Measurements from ENCODE around the gene CHRDL2.

CHRDL2 gene

DNA sequence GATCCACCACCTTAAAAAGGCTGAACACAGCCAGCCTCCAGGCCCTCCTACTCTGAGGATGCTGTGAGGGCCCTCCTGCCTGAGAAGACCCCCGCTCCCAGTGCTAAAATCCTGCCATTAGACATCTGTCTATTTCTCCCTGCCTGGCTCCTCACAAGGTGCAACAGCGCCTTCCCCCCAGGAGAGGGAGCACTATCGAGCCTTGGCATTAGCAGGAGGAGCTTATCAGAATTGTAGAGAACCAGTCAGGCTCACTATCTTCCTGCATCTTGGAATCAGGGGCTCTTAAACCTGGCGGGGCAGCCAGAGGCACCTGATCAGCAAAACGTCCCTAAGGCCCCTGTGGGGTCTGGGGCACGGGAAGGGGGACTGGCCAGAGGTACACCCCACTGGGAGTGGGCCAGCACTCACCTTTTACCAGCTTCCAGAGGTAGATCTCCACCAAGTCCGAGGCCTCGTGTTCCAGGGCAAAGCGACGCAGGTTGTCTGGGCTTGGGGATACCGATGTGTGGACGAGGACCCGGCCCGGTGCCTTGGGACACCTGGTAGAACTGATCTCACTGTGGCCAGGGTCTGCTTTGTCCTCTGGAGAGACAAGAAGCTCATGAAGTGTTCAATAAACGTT is 28.7 kb downstream of the CHRDL2 start:
- H3K4me3 Mint-ChIP-seq, result no peak overlapping the region
- peaks cover 18% of the 10 kb centered on the region for H3K4me1 Mint-ChIP-seq
- peak overlapping the region in 2 of 3 experiments; percentile 27 to 63 for H3K27ac Mint-ChIP-seq
- H3K27me3 Mint-ChIP-seq (ENCODE audit: low read depth), result peaks cover 17% of the 10 kb centered on the region
- H3K36me3 Mint-ChIP-seq (ENCODE audit: low read depth), result no peaks in the 10 kb centered on the region
- TF ChIP-seq, protein P1, sequence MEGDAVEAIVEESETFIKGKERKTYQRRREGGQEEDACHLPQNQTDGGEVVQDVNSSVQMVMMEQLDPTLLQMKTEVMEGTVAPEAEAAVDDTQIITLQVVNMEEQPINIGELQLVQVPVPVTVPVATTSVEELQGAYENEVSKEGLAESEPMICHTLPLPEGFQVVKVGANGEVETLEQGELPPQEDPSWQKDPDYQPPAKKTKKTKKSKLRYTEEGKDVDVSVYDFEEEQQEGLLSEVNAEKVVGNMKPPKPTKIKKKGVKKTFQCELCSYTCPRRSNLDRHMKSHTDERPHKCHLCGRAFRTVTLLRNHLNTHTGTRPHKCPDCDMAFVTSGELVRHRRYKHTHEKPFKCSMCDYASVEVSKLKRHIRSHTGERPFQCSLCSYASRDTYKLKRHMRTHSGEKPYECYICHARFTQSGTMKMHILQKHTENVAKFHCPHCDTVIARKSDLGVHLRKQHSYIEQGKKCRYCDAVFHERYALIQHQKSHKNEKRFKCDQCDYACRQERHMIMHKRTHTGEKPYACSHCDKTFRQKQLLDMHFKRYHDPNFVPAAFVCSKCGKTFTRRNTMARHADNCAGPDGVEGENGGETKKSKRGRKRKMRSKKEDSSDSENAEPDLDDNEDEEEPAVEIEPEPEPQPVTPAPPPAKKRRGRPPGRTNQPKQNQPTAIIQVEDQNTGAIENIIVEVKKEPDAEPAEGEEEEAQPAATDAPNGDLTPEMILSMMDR (IDR thresholded peaks at IDR 0.05; ENCODE audit: unreplicated experiment in 3 of 3), result peak; percentile 77 to 92 (median 81)
- H3K9me3 Mint-ChIP-seq, result no peaks in the 10 kb centered on the region

DNA sequence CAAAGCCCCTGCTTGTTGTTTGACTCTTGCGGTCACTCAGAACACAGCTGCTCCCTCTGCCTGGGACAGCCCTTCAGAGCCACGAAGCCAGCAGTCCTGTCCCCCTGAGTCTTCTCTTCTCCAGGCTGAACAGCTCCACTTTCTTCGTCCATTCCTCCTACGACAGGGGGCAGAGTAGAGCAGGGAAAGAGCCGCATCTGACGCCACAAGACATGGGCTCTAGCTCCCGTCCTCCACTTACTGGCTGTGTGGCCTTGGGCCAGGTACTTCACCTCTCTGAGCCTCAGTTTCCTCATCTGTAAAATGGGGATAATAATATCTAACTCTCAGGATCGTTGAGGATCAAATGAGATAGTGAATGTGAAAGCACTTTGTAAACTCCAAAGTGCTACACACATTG is 29.9 kb downstream of the CHRDL2 start:
- TF ChIP-seq, protein P1 (IDR thresholded peaks at IDR 0.05; ENCODE audit: unreplicated experiment in 3 of 3), result no peak
- H3K4me1 Mint-ChIP-seq, result peaks cover 23% of the 10 kb centered on the region
- H3K4me3 Mint-ChIP-seq, result no peak overlapping the region
- H3K27ac Mint-ChIP-seq, result no peak overlapping the region
- peaks cover 23% of the 10 kb centered on the region for H3K27me3 Mint-ChIP-seq (ENCODE audit: low read depth)
- H3K36me3 Mint-ChIP-seq (ENCODE audit: low read depth), result no peaks in the 10 kb centered on the region
- no peaks in the 10 kb centered on the region for H3K9me3 Mint-ChIP-seq

DNA sequence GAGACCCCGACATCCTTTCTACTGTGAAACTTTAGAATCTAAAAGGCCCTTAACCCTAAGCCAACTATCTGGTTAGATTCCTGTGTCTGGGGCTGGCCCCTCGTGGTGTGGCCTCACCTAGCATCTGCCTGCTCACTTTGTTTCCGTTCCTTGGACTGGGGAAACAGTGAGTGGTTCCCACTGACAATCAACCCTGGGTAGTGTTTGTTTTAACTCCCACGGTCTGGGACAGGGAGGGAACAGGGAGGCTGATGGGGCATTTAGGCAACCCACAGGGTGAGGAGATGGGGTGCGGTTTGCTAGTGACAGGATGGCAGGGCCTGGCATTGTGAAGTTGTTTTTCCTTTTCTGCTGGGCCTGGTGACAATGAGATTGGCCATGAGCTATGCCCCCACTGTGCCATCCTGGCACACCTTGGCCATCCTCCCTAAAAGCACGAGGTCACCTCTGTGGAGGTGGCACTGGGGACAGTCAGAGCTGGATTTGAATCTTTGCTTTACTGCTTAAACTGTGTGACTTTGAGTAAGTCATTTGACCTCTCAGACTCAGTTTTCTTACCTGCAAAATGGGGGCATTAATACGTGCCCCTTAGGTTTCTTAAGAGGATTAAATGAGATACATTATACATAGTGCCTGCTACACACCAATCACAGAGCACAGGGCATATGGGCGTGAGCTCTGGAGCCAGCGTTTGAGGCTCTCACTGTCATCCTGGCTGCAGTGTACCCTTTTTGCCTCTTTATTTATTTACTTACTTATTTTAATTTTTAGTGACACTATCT is 31.4 kb downstream of the CHRDL2 start:
- H3K4me1 Mint-ChIP-seq, result peaks cover 19% of the 10 kb centered on the region
- H3K4me3 Mint-ChIP-seq, result no peak overlapping the region
- TF ChIP-seq, protein P1 (IDR thresholded peaks at IDR 0.05; ENCODE audit: unreplicated experiment in 3 of 3), result no peak
- no peaks in the 10 kb centered on the region for H3K36me3 Mint-ChIP-seq (ENCODE audit: low read depth)
- no peaks in the 10 kb centered on the region for H3K9me3 Mint-ChIP-seq
- no peak overlapping the region for H3K27ac Mint-ChIP-seq
- peaks cover 26% of the 10 kb centered on the region for H3K27me3 Mint-ChIP-seq (ENCODE audit: low read depth)

DNA sequence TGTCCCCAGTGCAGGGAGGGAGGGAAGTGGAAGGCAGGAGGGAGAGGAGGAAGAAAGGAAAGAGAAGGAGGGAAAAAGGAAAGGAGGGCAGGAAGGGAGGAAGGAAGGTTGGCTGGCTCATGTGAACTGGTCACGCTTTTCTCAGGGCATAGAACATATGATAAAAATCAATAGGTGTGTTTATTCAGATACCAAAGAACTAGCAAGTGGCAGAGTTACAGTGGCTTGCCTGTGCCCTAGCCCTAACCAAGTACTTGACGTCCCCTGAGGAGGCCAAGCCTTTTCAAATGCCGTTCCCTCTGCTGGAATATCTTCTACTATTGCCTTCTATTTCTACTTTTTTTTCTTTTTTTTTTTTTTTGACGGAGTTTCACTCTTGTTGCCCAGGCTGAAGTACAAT is 33.5 kb downstream of the CHRDL2 start:
- H3K27me3 Mint-ChIP-seq (ENCODE audit: low read depth), result peaks cover 20% of the 10 kb centered on the region
- H3K27ac Mint-ChIP-seq, result no peak overlapping the region
- H3K4me1 Mint-ChIP-seq, result peaks cover 19% of the 10 kb centered on the region
- TF ChIP-seq, protein P1 (IDR thresholded peaks at IDR 0.05; ENCODE audit: unreplicated experiment in 3 of 3), result no peak
- no peaks in the 10 kb centered on the region for H3K9me3 Mint-ChIP-seq
- H3K4me3 Mint-ChIP-seq, result no peak overlapping the region
- no peaks in the 10 kb centered on the region for H3K36me3 Mint-ChIP-seq (ENCODE audit: low read depth)

DNA sequence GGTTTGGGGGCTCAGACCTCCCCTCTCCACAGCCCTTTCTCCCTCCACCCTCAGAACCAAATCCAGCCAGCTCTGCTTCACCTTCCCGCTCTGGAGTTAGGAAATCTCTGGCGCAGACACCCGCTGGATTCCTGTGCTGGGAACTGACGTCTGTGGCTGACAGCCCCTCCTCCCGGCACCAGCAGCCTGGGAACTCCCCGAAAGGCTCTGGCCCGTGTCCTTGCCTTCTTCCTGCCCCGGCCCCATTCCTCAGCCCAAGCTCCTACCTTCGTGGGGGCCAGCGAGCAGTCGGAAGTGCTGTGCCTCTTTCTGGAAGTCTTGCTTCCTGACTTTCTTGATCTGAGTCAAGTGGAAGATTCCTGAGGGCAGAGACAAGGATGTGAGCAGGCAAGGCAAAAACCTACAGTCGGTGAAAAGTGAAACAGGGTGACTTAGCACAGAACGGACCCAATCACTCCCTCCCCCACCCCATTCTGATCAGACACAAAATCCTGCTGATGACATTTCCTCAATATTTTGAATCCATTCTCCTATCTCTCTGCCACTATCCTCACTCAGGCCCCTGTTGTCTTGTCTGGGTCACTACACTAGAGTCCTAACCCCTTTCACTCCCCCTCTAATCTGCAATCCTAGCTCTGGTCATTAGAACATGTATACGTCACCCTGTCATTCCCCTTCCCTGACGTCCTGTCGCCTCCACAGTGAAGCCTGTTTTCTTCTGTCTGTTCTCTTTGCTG is 34.1 kb downstream of the CHRDL2 start:
- Mint-ChIP-seq H3K27me3 (ENCODE audit: low read depth) (peaks cover 20% of the 10 kb centered on the region), H3K4me3 (peak overlapping the region in 1 of 3 experiments; percentile 2), H3K9me3 (no peaks in the 10 kb centered on the region), H3K36me3 (ENCODE audit: low read depth) (no peaks in the 10 kb centered on the region), H3K27ac (peak overlapping the region in 2 of 3 experiments; percentile 6 to 34), H3K4me1 (peaks cover 14% of the 10 kb centered on the region)
- TF ChIP-seq, protein P1 (IDR thresholded peaks at IDR 0.05; ENCODE audit: unreplicated experiment in 3 of 3), result no peak

Measured in nephron (organoid).